IMR-90 (cell line): ENCODE measurements around the gene ROBO1. TPM values are rescaled to one million over a fixed set of nuclear protein-coding genes. Genes with fewer than 3 reads are reported as not detected.

Experiments used
- ATAC-seq: fragments of 200-7000 bp; cut with Tn5 transposase; 2 replicates; pipeline ENCODE4 v1.9.1; 2020; ENCODE audit warnings: low read depth, mild to moderate bottlenecking, moderate library complexity
- BruUV-seq: library from RNA; stranded (reverse); fragments of 400-500 nt; replicated peaks from 2 replicates; lab custom pipeline; 2021; lab: Mats Ljungman, UMichigan
- CTCF ChIA-PET: fragments of 300-600 bp; formaldehyde crosslinking; extraction: SDS; loops from one replicate; lab custom pipeline; 2021; ENCODE audit warnings: antibody characterized with exemption; lab: Yijun Ruan, JAX
- POLR2A ChIA-PET: fragments of 300-600 bp; sonication (Branson Sonifier 250); formaldehyde crosslinking; loops from one replicate; lab custom pipeline; 2022; ENCODE audit warnings: antibody characterized with exemption; ENCODE audit not compliant: unreplicated experiment; lab: Charles Lee
- DNase-seq: peaks from one replicate; pipeline ENCODE4 v3.0.0; 2013
- H2AFZ ChIP-seq: replicated peaks from 2 replicates; pipeline ENCODE3; 2013; ENCODE audit warnings: low read length, mild to moderate bottlenecking; ENCODE audit not compliant: poor library complexity
- H2AK5ac ChIP-seq: 2 replicates; pipeline ENCODE4 v1.6.1; 2013; ENCODE audit warnings: low read depth, low read length, inconsistent platforms
- H2AK9ac ChIP-seq: replicated peaks from 2 replicates; pipeline ENCODE3; 2013; ENCODE audit warnings: mild to moderate bottlenecking, low read depth, low read length, moderate library complexity; ENCODE audit not compliant: poor library complexity
- H2BK120ac ChIP-seq: 2 replicates; pipeline ENCODE4 v1.6.1; 2013; ENCODE audit warnings: low read depth, low read length, inconsistent platforms
- H2BK15ac ChIP-seq: 3 replicates; pipeline ENCODE4 v1.6.1; 2013; ENCODE audit warnings: low read depth, low read length, inconsistent platforms
- H2BK20ac ChIP-seq: 2 replicates; pipeline ENCODE4 v1.6.1; 2013; ENCODE audit warnings: low read depth, mild to moderate bottlenecking, inconsistent platforms, low read length, moderate library complexity
- H2BK5ac ChIP-seq: 2 replicates; pipeline ENCODE4 v1.6.1; 2013; ENCODE audit warnings: mild to moderate bottlenecking, low read depth, low read length, inconsistent platforms; ENCODE audit not compliant: poor library complexity, severe bottlenecking
- H3K14ac ChIP-seq: replicated peaks from 2 replicates; pipeline ENCODE4 v1.6.1; 2013; ENCODE audit warnings: low read depth, low read length, inconsistent platforms
- H3K18ac ChIP-seq: 2 replicates; pipeline ENCODE4 v1.6.1; 2013; ENCODE audit warnings: low read depth, low read length, control low read depth
- H3K23ac ChIP-seq: 2 replicates; pipeline ENCODE4 v1.6.1; 2013; ENCODE audit warnings: low read depth, low read length, inconsistent platforms
- H3K27ac ChIP-seq: 2 replicates; pipeline ENCODE4 v1.5.1; 2013; ENCODE audit warnings: mild to moderate bottlenecking, control low read depth, low read length; ENCODE audit not compliant: insufficient read depth
- H3K27me3 ChIP-seq: 2 replicates; pipeline ENCODE4 v1.6.1; 2013; ENCODE audit warnings: low read length; ENCODE audit not compliant: control insufficient read depth, insufficient read depth
- H3K36me3 ChIP-seq: 2 replicates; pipeline ENCODE4 v1.6.1; 2013; ENCODE audit warnings: low read length, mixed read lengths; ENCODE audit not compliant: control insufficient read depth, insufficient read depth
- H3K4ac ChIP-seq: 2 replicates; pipeline ENCODE4 v1.6.1; 2013; ENCODE audit warnings: low read depth, low read length, inconsistent platforms
- H3K4me1 ChIP-seq: 2 replicates; pipeline ENCODE4 v1.6.1; 2013; ENCODE audit warnings: low read length, mixed read lengths; ENCODE audit not compliant: control insufficient read depth, insufficient read depth
- H3K4me2 ChIP-seq: 2 replicates; pipeline ENCODE4 v1.6.1; 2013; ENCODE audit warnings: low read depth, mild to moderate bottlenecking, control low read depth, low read length, moderate library complexity
- H3K4me3 ChIP-seq: 2 replicates; pipeline ENCODE4 v1.5.1; 2013; ENCODE audit warnings: low read depth, mild to moderate bottlenecking, control low read depth, low read length, moderate library complexity; ENCODE audit not compliant: insufficient read depth
- H3K56ac ChIP-seq: 2 replicates; pipeline ENCODE4 v1.6.1; 2013; ENCODE audit warnings: low read length, inconsistent platforms; ENCODE audit not compliant: insufficient read depth; ENCODE audit errors: extremely low read depth
- H3K79me1 ChIP-seq, 2 experiments: 2 replicates each; pipeline ENCODE4 v1.6.1; 2013; ENCODE audit warnings: low read length in 2 of 2, inconsistent platforms in 1 of 2, low read depth in 1 of 2
- H3K9ac ChIP-seq: 2 replicates; pipeline ENCODE4 v1.6.1; 2013; ENCODE audit warnings: low read depth, low read length, control low read depth
- H3K9me1 ChIP-seq: 2 replicates; pipeline ENCODE4 v1.6.1; 2013; ENCODE audit warnings: low read length, inconsistent platforms; ENCODE audit not compliant: insufficient read depth
- H3K9me3 ChIP-seq: 2 replicates; pipeline ENCODE4 v1.6.1; 2013; ENCODE audit warnings: low read length; ENCODE audit not compliant: control insufficient read depth, insufficient read depth
- H4K20me1 ChIP-seq: 2 replicates; pipeline ENCODE4 v1.6.1; 2013; ENCODE audit warnings: low read length, inconsistent platforms; ENCODE audit not compliant: insufficient read depth
- H4K5ac ChIP-seq: 2 replicates; pipeline ENCODE4 v1.6.1; 2013; ENCODE audit warnings: mild to moderate bottlenecking, low read depth, low read length, control low read depth
- H4K8ac ChIP-seq, 2 experiments: 2 replicates each; pipeline ENCODE4 v1.6.1; 2013; ENCODE audit warnings: low read depth in 2 of 2, low read length in 2 of 2, control low read depth in 1 of 2, inconsistent platforms in 1 of 2
- H4K91ac ChIP-seq: 2 replicates; pipeline ENCODE4 v1.6.1; 2013; ENCODE audit warnings: low read depth, low read length, inconsistent platforms; ENCODE audit not compliant: insufficient read depth
- MAFK ChIP-seq: IDR thresholded peaks from 2 replicates; pipeline ENCODE4 v1.6.1; 2012; ENCODE audit warnings: low read depth, low read length, improper control_type of control experiment
- dilution Hi-C: fragments of 300-500 bp; cut with HindIII; formaldehyde crosslinking; loops from one replicate; pipeline ENCODE4 v1.14.3; 2018; ENCODE audit warnings: low sequenced_read_pairs; ENCODE audit not compliant: unreplicated experiment
- in situ Hi-C: fragments of 300-500 bp; cut with MboI; formaldehyde crosslinking; loops from 3 replicates; pipeline ENCODE4 v1.14.3; 2019; ENCODE audit warnings: low sequenced_read_pairs, inconsistent platforms, mixed read lengths
- intact Hi-C: fragments of 100-400 bp; cut with micrococcal nuclease; formaldehyde crosslinking; loops from 2 replicates; pipeline ENCODE4 v1.10.0; 2022
- polyA plus RNA-seq, 3 experiments: library from polyadenylated mRNA; depleted of rRNA; stranded (reverse); fragments of >200 nt; gene quantifications; 2 replicates each; pipeline ENCODE4 v1.2.3, GENCODE V29; 2012; ENCODE audit warnings: low replicate concordance in 1 of 3
- total RNA-seq: library from RNA; depleted of rRNA; stranded (reverse); fragments of >200 nt; gene quantifications from 2 replicates; pipeline ENCODE4 v1.2.3, GENCODE V29; 2012
- TF ChIP-seq, protein P1 (sequence below): fragments of 150-350 bp; IDR thresholded peaks from 2 replicates; pipeline ENCODE4 v1.6.1; 2017; ENCODE audit warnings: mild to moderate bottlenecking, antibody characterized with exemption, low read length, low read depth
- TF ChIP-seq, protein P2 (sequence below): conservative IDR thresholded peaks from 2 replicates; pipeline ENCODE4 v1.5.1; 2012; ENCODE audit warnings: mild to moderate bottlenecking, low read depth, low read length, improper control_type of control experiment

ROBO1 gene
- total and polyA plus RNA-seq, 2 of the 4 experiments (the other 2 are of a cell fraction): 24.1 to 53.9 TPM

GRCh38 chr3:79657076-79657475 lies 110.7 kb downstream of the ROBO1 start:
- no peaks in the 10 kb centered on the region for H3K9me1 ChIP-seq
- CTCF ChIA-PET: no interaction called here
- H3K4me3 ChIP-seq: no peak overlapping the region
- no peak overlapping the region for H3K9ac ChIP-seq
- ATAC-seq (no peak), DNase-seq (no peak)
- peak; percentile 71 for TF ChIP-seq MAFK
- TF ChIP-seq, protein P1, sequence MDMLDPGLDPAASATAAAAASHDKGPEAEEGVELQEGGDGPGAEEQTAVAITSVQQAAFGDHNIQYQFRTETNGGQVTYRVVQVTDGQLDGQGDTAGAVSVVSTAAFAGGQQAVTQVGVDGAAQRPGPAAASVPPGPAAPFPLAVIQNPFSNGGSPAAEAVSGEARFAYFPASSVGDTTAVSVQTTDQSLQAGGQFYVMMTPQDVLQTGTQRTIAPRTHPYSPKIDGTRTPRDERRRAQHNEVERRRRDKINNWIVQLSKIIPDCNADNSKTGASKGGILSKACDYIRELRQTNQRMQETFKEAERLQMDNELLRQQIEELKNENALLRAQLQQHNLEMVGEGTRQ: no peak
- TF ChIP-seq, protein P2, sequence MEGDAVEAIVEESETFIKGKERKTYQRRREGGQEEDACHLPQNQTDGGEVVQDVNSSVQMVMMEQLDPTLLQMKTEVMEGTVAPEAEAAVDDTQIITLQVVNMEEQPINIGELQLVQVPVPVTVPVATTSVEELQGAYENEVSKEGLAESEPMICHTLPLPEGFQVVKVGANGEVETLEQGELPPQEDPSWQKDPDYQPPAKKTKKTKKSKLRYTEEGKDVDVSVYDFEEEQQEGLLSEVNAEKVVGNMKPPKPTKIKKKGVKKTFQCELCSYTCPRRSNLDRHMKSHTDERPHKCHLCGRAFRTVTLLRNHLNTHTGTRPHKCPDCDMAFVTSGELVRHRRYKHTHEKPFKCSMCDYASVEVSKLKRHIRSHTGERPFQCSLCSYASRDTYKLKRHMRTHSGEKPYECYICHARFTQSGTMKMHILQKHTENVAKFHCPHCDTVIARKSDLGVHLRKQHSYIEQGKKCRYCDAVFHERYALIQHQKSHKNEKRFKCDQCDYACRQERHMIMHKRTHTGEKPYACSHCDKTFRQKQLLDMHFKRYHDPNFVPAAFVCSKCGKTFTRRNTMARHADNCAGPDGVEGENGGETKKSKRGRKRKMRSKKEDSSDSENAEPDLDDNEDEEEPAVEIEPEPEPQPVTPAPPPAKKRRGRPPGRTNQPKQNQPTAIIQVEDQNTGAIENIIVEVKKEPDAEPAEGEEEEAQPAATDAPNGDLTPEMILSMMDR: no peak
- BruUV-seq: no TSS peak
- no peak overlapping the region for H4K8ac ChIP-seq
- H2AK5ac ChIP-seq: no peak overlapping the region
- H4K20me1 ChIP-seq: no peaks in the 10 kb centered on the region
- no peak overlapping the region for H3K14ac ChIP-seq
- H3K18ac ChIP-seq: no peak overlapping the region
- no peak overlapping the region for H3K23ac ChIP-seq
- no peak overlapping the region for H3K27ac ChIP-seq
- POLR2A ChIA-PET: no interaction called here
- H3K4me2 ChIP-seq: no peak overlapping the region
- no peak overlapping the region for H2BK5ac ChIP-seq
- intact Hi-C loops (loop anchor here (10.0 kb wide), 1 partner anchor 72 kb away; no protein-coding TSS in a partner anchor), in situ Hi-C loops (no loop called here), dilution Hi-C loops (no loop called here)
- H2AK9ac ChIP-seq: no peak overlapping the region
- peaks cover 3% of the 10 kb centered on the region; the same call in 1 of the 2 replicates for H3K9me3 ChIP-seq
- H2AFZ ChIP-seq: no peak overlapping the region
- H3K4ac ChIP-seq: no peak overlapping the region
- no peaks in the 10 kb centered on the region for H3K79me1 ChIP-seq
- no peak overlapping the region for H2BK20ac ChIP-seq
- H3K56ac ChIP-seq: no peak overlapping the region
- no peak overlapping the region for H2BK120ac ChIP-seq
- no peak overlapping the region for H4K5ac ChIP-seq
- H4K91ac ChIP-seq: no peak overlapping the region
- no peaks in the 10 kb centered on the region for H3K27me3 ChIP-seq
- H3K36me3 ChIP-seq: no peaks in the 10 kb centered on the region
- no peaks in the 10 kb centered on the region for H3K4me1 ChIP-seq
- no peak overlapping the region for H2BK15ac ChIP-seq
